AG08396 (cell line): Measurements from ENCODE around the gene IFNA16.
A peak's percentile ranks its signal among the peaks of the same experiment; 100 is the strongest.
"Not testable (repeated sequence)": the region's sequence is repeated elsewhere in the genome, so short reads cannot be mapped to it uniquely, and the experiment has no call there.

ENCODE experiments used
- DNase-seq: peaks from one replicate; pipeline ENCODE4 v3.0.0; 2012; ENCODE audit warnings: low spot score, mixed read lengths

Gene IFNA16

DNA sequence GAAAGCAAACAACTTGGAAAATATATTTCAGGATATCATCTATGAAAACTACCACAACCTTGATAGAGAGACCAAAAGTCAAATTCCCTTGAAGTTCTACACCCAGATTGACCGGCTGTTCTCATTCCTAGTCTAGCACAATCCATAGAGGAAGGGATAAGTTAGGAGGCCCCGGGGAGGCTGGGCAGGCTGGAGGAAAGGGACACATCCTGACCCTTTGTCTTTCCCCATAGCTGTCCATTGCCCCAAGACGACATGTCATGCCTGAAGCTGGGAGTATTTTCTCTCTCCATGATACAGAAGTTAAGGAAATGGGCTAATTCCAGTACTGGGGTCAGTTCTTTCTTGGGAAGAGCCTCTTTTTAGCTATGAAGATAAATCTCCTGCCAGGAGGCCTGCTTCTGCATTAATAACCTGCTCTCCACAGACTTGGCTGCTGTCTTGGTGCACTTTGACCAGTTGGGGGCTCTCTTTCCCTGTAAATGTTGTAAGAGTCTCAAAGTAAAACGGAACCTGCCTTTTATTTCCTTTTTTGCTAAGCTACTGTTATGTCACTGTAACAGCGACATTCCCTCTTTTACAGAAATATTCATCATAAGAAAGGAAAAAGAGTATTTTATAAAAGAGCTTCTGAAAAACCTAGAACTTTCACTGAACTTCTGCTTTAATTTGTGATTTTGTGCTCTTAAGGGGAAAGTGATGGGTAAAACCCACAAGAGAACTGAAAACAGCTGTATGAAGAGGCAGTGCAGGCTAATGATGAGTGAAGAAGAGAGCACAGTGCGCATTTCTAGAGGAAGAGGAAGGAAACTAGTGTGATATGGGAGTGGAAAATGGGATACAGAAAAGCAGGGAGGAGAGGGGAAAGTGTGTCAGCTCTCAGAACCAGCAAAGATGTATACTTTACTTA lies 22.0 kb downstream of the IFNA16 start:
- not testable (repeated sequence) for DNase-seq

DNA sequence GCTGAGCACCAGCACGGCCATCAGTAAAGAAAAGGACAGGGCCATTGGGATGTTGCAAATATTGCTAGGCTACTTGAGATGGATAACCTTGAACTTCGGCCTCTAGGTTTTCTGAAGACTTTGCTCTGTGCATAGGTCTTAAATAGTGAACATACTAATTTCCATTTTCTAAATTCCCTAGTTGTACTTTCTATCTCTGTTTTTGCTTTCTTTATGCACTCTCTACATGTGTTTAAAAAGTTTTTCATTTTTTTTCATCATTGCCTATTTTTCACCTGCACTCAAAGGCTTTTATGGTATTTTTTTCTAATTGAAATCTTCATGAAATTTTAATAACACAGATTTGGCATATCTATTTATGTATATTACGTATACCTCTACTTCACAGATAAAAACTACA lies 29.6 kb downstream of the IFNA16 start, which contains the start of gene IFNA4:
TSS of gene IFNA4 (minus strand) at position 101 of the 400 bp plus-strand sequence. CDS start at position 45, 56 bp downstream.
- DNase-seq, result not testable (repeated sequence)

DNA sequence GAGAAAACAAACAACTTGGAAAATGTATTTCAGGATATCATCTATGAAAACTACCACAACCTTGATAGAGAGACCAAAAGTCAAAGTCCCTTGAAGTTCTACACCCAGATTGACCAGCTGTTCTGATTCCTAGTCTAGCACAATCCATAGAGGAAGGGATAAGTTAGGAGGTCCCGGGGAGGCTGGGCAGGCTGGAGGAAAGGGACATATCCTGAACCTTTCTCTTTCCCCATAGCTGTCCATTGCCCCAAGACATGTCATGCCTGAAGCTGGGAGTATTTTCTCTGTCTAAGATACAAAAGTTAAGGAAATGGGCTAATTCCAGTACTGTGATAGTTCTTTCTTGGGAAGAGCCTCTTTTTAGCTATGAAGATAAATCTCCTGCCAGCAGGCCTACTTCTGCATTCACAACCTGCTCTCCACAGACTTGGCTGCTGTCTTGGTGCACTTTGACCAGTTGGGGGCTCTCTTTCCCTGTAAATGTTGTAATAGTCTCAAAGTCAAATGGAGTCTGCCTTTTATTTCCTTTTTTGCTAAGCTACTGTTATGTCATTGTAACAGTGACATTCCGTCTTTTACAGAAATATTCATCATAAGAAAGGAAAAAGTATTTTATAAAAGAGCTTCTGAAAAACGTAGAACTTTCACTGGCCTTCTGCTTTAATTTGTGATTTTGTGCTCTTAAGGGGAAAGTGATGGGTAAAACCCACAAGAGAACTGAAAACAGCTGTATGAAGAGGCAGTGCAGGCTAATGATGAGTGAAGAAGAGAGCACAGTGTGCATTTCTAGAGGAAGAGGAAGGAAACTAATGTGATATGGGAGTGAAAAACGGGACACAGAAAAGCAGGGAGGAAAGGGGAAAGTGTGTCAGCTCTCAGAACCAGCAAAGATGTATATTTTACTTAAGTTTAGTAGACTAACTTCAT lies 34.0 kb downstream of the IFNA16 start:
- not testable (repeated sequence) for DNase-seq

DNA sequence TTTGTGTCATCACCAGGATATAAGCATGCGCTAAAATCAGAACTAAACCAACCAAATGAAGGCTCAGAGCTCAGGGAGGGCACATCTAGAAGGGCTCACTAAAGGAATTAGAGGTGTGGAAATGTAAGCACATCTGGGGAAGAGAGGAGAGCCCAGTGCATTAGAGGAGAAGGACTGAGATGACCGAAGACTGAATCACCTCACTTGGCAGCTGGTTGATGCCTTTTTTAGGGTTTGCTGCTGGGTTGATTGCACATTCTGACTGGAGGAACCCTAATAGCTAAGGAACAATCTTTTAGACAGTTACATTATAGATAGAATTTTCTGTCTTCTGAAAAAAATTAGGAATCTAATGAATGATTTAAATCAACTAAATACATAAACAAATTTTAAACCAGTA lies 42.4 kb downstream of the IFNA16 start:
- DNase-seq, result peak; percentile 16

DNA sequence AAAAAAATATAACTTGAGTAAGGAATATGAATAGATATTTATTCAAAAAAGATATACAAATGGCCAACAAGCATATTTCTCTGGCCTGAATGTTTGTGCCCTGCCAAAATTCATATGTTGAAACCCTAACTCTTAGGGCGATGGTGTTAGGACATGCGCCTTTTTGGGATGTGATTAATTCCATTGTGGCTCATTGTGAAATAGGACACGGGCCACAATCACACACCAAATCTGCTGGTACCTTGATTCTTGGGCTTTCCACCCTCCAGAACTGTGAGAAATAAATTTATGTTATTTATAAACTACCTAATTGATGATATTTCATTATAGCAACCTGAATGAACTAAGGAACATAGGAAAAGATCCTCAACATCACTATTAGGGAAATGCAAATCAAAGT lies 45.0 kb downstream of the IFNA16 start:
- no peak for DNase-seq

GRCh38 chr9:21171351-21171750 lies 45.8 kb downstream of the IFNA16 start:
- DNase-seq, result no peak

DNA sequence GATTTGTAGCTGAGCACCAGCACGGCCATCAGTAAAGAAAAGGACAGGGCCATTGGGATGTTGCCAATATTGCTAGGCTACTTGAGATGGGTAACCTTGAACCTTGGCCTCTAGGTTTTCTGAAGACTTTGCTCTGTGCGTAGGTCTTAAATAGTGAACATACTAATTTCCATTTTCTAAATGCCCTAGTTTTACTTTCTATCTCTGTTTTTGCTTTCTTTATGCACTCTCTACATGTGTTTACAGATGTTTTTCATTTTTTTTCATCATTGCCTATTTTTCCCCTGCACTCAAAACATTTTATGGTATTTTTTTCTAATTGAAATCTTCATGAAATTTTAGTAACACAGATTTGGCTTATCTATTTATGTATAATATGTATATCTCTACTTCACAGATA lies 50.6 kb downstream of the IFNA16 start, which contains the start of gene IFNA21:
TSS of gene IFNA21 (minus strand) at position 101 of the 400 bp plus-strand sequence. CDS start at position 53, 48 bp downstream.
- DNase-seq, result not testable (repeated sequence)
